Bronchial epithelial cell (primary cell): ENCODE measurements around the gene ZNF335. TPM values are rescaled to one million over a fixed set of nuclear protein-coding genes. Genes with fewer than 3 reads are reported as not detected.

ENCODE experiments used
- DNase-seq: peaks from one replicate; pipeline ENCODE4 v3.0.0-alpha.2; 2010; ENCODE audit warnings: low read depth
- FAIRE-seq: peaks from 2 replicates; lab custom pipeline; 2011; peaks lifted over from hg19 to GRCh38; lab: Jason Lieb, UNC
- H3K27me3 ChIP-seq: 2 replicates; pipeline ENCODE4 v1.5.1; 2011; ENCODE audit warnings: low read length; ENCODE audit not compliant: control insufficient read depth, insufficient read depth
- H3K36me3 ChIP-seq: 2 replicates; pipeline ENCODE4 v1.5.1; 2011; ENCODE audit warnings: low read length; ENCODE audit not compliant: control insufficient read depth, insufficient read depth
- H3K4me3 ChIP-seq: 2 replicates; pipeline ENCODE4 v1.5.1; 2011; ENCODE audit warnings: mild to moderate bottlenecking, low read depth, low read length, control low read depth
- total RNA-seq: library from RNA; depleted of rRNA; stranded (reverse); fragments of >200 nt; gene quantifications from 2 replicates; pipeline ENCODE4 v1.2.1, GENCODE V29; 2014
- TF ChIP-seq, protein P1 (sequence below): IDR thresholded peaks from 2 replicates; pipeline ENCODE4 v1.5.1; 2011; ENCODE audit warnings: mild to moderate bottlenecking, moderate library complexity, low read length, control low read depth, inconsistent platforms; ENCODE audit not compliant: insufficient read depth, severe bottlenecking

The ZNF335 gene
- total RNA-seq, 1 donor from 2014 or later = 10.3 TPM

- no peak for FAIRE-seq
- Histone ChIP-seq H3K4me3 (no peak overlapping the region), H3K27me3 (peaks cover 29% of the 10 kb centered on the region), H3K36me3 (no peaks in the 10 kb centered on the region)
- TF ChIP-seq, protein P1, sequence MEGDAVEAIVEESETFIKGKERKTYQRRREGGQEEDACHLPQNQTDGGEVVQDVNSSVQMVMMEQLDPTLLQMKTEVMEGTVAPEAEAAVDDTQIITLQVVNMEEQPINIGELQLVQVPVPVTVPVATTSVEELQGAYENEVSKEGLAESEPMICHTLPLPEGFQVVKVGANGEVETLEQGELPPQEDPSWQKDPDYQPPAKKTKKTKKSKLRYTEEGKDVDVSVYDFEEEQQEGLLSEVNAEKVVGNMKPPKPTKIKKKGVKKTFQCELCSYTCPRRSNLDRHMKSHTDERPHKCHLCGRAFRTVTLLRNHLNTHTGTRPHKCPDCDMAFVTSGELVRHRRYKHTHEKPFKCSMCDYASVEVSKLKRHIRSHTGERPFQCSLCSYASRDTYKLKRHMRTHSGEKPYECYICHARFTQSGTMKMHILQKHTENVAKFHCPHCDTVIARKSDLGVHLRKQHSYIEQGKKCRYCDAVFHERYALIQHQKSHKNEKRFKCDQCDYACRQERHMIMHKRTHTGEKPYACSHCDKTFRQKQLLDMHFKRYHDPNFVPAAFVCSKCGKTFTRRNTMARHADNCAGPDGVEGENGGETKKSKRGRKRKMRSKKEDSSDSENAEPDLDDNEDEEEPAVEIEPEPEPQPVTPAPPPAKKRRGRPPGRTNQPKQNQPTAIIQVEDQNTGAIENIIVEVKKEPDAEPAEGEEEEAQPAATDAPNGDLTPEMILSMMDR = no peak
- peak; percentile 39 for DNase-seq
These were observed 38.7 kb upstream of the ZNF335 start for GRCh38 chr20:46010491-46011391.

GRCh38 chr20:46009816-46010215 is 37.8 kb upstream of the ZNF335 start:
- Histone ChIP-seq H3K27me3 (peaks cover 29% of the 10 kb centered on the region), H3K36me3 (no peaks in the 10 kb centered on the region), H3K4me3 (no peak overlapping the region)
- DNase-seq = no peak
- TF ChIP-seq, protein P1 = no peak
- FAIRE-seq = no peak

DNA sequence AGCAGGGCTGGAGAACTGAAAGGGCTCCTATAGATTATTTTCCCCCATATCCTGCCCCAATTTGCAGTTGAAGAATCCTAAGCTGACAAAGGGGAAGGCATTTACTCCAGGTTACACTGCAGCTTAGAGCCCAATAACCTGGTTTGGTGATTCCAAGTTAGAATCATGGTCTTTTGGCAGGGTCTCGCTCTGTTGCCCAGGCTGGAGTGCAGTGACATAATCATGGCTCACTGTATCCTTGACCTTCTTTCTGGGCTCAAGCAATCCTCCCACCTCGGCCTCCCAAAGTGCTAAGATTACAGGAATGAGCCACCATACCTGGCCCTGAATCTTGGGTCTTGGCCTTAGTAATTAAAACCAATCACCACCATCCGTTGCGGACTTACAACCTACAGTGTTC is 35.7 kb upstream of the ZNF335 start:
- DNase-seq = no peak
- FAIRE-seq = no peak
- Histone ChIP-seq H3K4me3 (no peak overlapping the region), H3K36me3 (no peaks in the 10 kb centered on the region), H3K27me3 (peaks cover 20% of the 10 kb centered on the region)
- TF ChIP-seq, protein P1 = no peak

DNA sequence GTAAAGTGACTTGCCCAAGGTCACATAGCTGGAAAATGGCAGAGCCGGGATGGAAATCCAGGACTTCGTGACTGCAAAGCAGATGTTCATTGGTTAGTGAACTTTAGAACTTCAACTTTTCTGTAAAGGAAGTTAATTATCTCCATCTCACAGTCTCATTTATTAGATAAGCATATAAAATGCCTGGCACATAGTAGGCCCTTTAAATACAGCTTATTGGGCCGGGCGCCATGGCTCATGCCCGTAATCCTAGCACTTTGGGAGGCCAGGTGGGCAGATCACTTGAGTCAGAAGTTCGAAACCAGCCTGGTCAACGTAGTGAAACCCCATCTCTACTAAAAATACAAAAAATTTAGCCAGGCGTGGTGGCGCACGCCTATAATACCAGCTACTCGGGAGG is 35.0 kb upstream of the ZNF335 start:
- FAIRE-seq (no peak), DNase-seq (no peak)
- no peak overlapping the region for H3K4me3 ChIP-seq
- H3K36me3 ChIP-seq = no peaks in the 10 kb centered on the region
- TF ChIP-seq, protein P1 = no peak
- H3K27me3 ChIP-seq = peaks cover 16% of the 10 kb centered on the region

GRCh38 chr20:46006022-46006705 is 34.2 kb upstream of the ZNF335 start:
- FAIRE-seq = no peak
- peaks cover 8% of the 10 kb centered on the region for H3K27me3 ChIP-seq
- H3K36me3 ChIP-seq = no peaks in the 10 kb centered on the region

More at GRCh38 chr20:46006022-46006705, 34.2 kb upstream of the ZNF335 start:
- TF ChIP-seq, protein P1 = no peak
- no peak for DNase-seq
- no peak overlapping the region for H3K4me3 ChIP-seq
